HG03378 (cell line): ENCODE data around the gene PRAMEF20.

ENCODE experiments used
- ATAC-seq: cut with Tn5 transposase; IDR thresholded peaks from one replicate; pipeline ENCODE4 v1.9.1; 2021; ENCODE audit warnings: mild to moderate bottlenecking, moderate library complexity; ENCODE audit not compliant: unreplicated experiment

Gene PRAMEF20

DNA sequence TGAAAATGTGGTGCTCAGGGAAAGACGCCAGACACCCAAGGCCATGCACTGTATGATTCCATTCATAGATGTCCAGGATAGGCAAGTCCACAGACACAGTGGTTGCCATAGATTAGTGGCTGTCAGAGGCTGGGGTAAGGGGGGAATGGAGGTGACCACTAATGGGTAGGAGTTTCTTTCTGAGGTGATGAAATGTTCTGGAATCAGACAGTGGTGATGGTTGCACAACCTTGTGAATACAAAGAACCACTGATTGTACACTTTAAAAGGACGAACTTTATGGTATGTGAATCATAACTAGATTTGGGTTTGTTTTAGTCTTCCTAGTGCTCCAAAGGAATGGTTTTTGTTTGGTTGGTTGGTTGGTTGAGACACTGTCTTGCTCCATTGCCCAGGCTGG lies 51.7 kb downstream of the PRAMEF20 start:
- ATAC-seq: no peak

DNA sequence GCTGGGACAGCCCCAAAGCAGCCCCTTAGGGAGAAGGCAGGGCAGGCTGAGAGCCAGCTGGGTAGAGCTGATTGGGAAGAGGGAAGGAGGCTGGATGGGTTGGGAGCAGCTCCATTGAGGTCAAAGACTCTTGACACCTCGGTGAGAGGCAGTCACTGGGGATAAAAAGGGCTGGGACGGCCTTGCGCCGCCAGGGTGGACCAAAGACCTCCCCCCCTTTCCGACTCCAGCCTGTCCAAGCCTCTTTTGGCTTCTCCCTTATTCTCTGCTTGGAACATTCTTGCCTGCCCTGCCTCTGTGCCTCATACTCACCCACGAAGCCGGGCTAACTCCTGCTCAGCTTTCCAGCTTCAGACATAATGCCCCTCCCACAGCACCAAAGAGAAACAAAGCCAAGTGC lies 52.4 kb downstream of the PRAMEF20 start:
- no peak for ATAC-seq

DNA sequence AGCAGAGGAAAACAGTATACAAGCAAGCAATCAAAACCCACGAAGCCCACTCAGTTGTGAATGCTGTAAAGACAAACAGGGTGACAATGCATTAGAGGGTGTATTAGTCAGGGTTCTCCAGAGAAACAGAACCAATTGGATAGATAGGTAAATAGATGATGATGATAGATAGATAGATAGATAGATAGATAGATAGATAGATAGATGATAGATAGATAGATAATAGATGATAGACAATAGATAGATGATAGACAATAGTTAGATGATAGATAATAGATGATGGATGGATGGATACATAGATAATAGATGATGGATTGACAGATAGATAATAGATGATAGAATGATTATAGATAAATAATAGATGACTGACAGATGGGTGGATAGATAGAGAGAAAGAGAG lies 55.3 kb downstream of the PRAMEF20 start:
- ATAC-seq: no peak

DNA sequence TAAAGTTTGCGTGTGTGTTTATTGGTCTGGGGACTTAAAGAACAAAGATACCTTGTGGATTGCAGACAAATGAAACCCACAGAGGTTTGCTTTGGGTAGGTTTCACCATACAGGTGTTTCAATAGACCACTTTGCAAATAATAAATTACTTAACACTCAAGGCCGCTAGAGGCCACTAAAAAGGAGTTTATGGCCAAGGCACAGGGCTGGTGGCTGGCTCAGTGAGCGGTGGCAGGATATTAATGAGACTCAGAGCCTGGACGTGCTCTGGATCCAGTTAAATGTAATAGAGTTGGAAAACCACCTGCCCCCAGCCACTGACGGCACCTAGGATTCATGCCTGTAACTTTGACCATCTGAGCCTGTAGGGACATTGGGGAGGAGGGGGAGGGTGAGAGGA lies 59.1 kb downstream of the PRAMEF20 start:
- ATAC-seq: no peak
